HG02623 (cell line): ENCODE data around the gene UBE2Z.

Experiments
- ATAC-seq: cut with Tn5 transposase; IDR thresholded peaks from one replicate; pipeline ENCODE4 v1.9.1; 2021; ENCODE audit warnings: moderate library complexity; ENCODE audit not compliant: unreplicated experiment

UBE2Z gene

GRCh38 chr17:48954300-48954755, 46.1 kb downstream of the UBE2Z start:
- no peak for ATAC-seq

- ATAC-seq = no peak
Observed at GRCh38 chr17:48960834-48961515, 52.8 kb downstream of the UBE2Z start.

GRCh38 chr17:48961516-48962233, 53.5 kb downstream of the UBE2Z start:
- no peak for ATAC-seq

GRCh38 chr17:48970224-48970623, 62.0 kb downstream of the UBE2Z start:
- no peak for ATAC-seq

- no peak for ATAC-seq
Observed at GRCh38 chr17:48970865-48971687, 62.9 kb downstream of the UBE2Z start.

GRCh38 chr17:48972749-48973097, 64.5 kb downstream of the UBE2Z start:
- no peak for ATAC-seq

- ATAC-seq = no peak
Observed at GRCh38 chr17:48973806-48974205, 65.6 kb downstream of the UBE2Z start.
